IMR-90 (cell line): ENCODE results near the gene SLC12A7. TPM values are rescaled to one million over a fixed set of nuclear protein-coding genes. Genes with fewer than 3 reads are reported as not detected.

Source experiments
- CHD1 ChIP-seq: IDR thresholded peaks from 2 replicates; pipeline ENCODE4 v1.6.1; 2012; ENCODE audit warnings: low read depth, low read length, improper control_type of control experiment
- FOS ChIP-seq: fragments of 150-350 bp; IDR thresholded peaks from 2 replicates; pipeline ENCODE4 v1.6.1; 2016; ENCODE audit warnings: low read depth, low read length
- MAFK ChIP-seq: IDR thresholded peaks from 2 replicates; pipeline ENCODE4 v1.6.1; 2012; ENCODE audit warnings: low read depth, low read length, improper control_type of control experiment
- NFE2L2 ChIP-seq: fragments of 150-350 bp; IDR thresholded peaks from 2 replicates; pipeline ENCODE4 v1.6.1; 2016; ENCODE audit warnings: low read depth, mild to moderate bottlenecking, low read length
- RAD21 ChIP-seq: IDR thresholded peaks from 2 replicates; pipeline ENCODE4 v1.6.1; 2012; ENCODE audit warnings: low read length, improper control_type of control experiment
- SMC3 ChIP-seq: fragments of 150-350 bp; IDR thresholded peaks from 2 replicates; pipeline ENCODE4 v1.6.1; 2016; ENCODE audit warnings: low read depth, mild to moderate bottlenecking, antibody characterized with exemption, low read length, moderate library complexity
- polyA plus RNA-seq, 3 experiments: library from polyadenylated mRNA; depleted of rRNA; stranded (reverse); fragments of >200 nt; gene quantifications; 2 replicates each; pipeline ENCODE4 v1.2.3, GENCODE V29; 2012; ENCODE audit warnings: low replicate concordance in 1 of 3
- total RNA-seq: library from RNA; depleted of rRNA; stranded (reverse); fragments of >200 nt; gene quantifications from 2 replicates; pipeline ENCODE4 v1.2.3, GENCODE V29; 2012

Gene SLC12A7
- total and polyA plus RNA-seq, 2 of the 4 experiments (the other 2 are of a cell fraction), result 3.0 to 6.1 TPM

DNA sequence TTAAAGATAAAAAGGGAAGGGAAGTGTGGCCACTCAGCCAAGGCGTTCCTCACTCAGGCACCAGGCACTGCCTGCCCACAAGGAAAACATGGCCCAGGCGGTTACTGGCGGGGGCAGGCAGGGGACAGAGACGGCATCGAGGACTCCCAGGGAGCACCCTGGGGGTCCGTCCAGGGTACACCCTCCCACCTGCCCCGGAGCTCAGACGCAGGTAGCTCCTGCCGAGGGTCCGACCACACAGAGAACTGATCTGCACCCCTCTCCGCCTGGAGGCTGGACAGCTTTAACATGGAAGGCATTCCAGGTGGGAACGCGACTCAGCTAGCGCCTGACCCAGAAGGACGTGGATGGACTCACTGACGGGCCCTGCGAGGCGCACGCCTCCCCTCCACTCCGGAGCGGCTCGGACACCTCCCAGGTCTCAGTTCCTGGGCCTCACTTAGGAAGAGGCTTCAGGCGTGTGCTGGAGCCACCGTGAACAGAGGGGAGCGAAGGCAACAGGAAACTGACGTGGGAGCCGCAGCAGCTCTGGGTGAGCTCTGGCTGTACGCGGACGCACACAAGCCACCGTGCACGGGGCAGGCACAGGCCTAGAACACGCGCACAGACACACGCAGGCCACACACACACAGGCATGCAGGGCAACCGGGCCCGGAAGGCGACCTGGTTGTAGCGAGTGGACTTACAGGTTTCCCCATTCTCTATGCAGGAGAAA lies 55.8 kb downstream of the SLC12A7 start (continued):
- no peak for TF ChIP-seq MAFK
- no peak for TF ChIP-seq FOS
- TF ChIP-seq RAD21, result no peak
- TF ChIP-seq CHD1, result no peak
- TF ChIP-seq NFE2L2, result no peak
- TF ChIP-seq SMC3, result no peak
